Cerebellar cortex (tissue), 1 donor: ENCODE results near the gene FREM1.

Experiments used
- DNase-seq: peaks from one replicate; pipeline ENCODE4 v3.0.0-alpha.2; 2015; ENCODE audit warnings: low spot score

The FREM1 gene

GRCh38 chr9:14761584-14761983 lies 148.6 kb downstream of the FREM1 start:
- no peak for DNase-seq

DNA sequence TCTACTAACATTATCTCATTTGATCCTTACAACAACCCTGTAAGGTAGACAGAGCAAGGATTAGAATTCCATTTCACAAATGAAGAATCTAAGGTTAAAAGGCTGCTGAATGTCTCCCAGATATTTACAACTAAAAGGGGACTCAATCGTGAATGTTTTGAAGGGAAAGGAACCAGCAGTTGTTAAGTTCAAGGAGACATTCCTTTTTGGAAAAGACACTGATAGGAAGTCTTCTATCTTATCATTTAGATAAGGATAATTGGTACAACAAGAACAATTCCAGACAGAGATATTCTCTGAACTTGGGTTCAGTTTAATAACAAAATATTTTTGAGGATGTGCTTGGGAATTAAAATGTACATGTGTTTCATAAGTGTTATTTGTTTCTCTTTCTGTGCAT lies 150.2 kb downstream of the FREM1 start:
- no peak for DNase-seq

DNA sequence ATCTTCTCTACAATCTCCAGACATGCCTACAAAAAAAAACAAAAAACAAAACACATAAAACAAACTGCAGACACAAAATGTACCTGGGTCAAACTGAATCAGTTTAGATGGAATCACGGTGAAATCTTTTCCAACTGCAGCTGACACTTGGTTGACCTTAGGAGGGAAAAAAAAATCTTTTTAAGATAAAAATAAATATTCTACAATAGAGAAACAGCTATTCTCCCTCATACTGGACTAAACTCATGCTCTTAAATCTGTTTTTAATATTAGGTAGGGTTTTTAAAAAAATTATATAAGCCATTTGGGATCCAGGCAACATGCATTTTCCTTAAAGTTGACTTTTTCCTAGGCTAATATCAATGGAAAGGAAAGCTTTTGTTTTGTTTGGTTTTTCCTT lies 153.9 kb downstream of the FREM1 start:
- DNase-seq = no peak

DNA sequence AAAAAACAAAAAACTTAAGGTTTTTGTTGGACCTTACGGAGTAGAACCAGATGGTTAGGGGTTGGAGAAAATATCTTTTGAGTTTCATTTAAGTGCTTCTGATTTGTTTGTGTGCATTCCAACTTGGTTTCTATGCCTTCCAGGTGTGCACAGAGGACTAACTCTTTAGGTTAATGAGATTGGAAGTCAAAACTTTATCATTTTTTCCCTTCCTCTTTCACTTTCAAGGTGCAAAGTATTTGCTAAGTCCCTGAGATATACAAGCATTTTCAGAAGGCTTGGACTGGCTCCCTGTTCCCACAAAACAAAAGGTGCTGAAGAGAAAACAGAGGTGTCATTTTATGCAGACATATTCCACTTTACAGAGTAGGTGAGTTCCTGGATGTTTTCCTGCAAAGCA lies 157.4 kb downstream of the FREM1 start:
- no peak for DNase-seq

GRCh38 chr9:14752271-14752670 lies 158.0 kb downstream of the FREM1 start:
- peak; percentile 39 for DNase-seq

GRCh38 chr9:14750821-14751220 lies 159.4 kb downstream of the FREM1 start:
- no peak for DNase-seq

DNA sequence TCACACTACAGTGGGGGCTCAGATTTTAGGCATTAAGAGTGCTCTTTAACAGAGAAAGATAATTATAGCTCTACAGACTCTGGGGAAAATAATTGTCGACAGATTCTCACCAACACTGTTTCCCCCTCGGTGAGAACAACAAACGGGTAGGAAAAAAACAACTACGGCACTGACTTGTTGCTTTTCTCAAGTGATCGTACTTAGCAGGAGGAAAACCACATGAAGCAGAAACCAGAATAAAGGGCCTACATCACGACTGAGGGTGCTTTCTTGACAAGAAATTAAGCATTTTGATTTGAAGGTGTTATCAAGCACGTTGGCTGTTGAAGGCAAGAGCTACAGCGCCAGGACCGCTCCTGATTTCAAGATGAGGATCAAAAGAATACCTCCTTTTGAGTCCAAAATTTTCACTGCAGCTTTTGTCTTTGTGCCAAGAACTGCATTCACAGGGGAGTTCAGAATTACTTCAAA lies 160.5 kb downstream of the FREM1 start:
- peak; percentile 28 for DNase-seq

DNA sequence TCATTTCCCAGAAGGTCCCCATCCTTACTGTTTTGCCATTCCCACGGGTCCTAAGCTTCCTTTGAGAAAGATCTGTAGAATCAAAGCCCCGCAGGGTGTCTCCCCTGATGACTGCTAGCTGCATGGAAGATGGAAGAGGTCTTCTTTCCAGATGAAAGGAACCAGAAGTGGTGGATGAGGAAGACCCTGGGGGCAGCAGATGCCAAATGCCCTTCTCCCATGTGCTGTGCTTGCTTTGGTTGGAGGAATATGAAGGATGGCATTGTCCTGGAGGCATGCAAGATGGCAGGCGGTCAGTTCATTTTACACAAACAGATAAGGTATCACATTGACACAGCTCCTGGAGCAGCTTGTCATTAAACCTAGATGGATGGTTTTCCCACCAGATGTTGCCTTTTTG lies 161.9 kb downstream of the FREM1 start:
- no peak for DNase-seq

DNA sequence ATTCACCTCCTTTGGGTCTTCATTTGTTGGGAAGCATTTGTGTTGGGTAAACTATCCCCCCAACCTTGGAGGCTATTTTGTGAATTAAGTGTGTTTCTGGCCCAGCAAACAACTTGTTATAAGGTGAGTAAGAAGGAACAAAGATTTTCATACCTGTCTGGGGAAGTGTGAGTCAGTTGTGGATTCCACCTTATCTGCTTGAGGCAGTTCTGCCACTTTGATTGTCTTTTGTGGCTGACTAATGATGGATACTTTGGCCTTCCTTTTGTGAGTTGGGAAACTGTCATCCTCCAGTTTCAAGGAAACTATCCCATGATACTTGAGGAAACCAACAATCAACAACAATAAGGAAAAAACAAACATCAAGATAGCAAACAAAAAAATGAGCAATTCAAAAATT lies 163.1 kb downstream of the FREM1 start:
- DNase-seq = no peak

DNA sequence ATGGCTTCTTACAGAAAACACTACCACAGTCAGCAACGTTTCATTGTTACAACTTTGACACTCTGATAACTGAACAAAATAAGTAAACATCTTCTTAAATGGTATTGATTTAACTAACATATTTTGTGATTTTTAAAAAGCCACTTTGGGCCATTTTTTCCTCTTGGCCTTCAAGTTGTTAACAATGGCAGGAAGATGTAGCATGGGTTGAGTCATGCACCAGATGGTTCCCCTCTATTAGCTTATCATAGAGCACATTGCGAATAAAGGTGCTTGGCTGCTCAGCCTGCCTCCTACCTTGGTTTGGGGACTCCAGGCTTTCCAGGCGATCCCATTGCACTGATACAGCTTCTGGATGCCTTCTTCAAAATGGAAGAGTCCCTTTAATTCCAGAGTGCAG lies 163.6 kb downstream of the FREM1 start:
- no peak for DNase-seq

DNA sequence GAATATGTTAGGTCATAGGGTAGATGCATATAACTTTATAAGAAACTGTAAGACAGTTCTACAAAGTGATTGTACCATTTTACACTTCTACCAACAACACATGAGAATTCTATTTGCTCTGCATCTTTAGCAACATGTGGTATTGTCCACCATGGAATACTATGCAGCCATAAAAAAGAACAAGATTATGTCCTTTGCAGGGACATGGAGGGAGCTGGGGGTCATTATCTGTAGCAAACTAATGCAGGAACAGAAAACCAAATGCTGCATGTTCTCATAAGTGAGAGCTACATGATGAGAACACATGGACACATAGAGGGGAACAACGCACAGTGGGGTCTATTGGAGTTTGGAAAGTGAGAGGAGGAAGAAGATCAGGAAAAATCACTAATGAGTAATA lies 165.5 kb downstream of the FREM1 start:
- no peak for DNase-seq

DNA sequence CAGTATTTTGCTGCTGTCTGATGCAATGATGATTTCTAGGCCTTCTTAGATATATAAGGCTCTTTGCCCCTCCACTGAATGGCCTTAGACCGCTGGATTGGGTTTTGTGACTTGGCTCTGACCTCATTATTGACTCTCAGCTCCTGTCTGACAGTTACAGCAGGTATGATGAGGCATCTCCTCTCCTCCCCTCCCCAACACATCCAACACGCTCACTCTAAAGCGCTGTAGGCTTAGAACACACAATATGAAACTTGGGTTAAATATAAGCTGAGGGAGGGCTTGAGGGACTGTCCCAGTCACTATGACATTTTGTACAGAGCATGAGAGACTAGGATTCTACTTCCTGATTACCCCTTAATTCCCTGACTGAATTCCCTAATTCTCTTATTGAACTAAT lies 168.9 kb downstream of the FREM1 start:
- no peak for DNase-seq

DNA sequence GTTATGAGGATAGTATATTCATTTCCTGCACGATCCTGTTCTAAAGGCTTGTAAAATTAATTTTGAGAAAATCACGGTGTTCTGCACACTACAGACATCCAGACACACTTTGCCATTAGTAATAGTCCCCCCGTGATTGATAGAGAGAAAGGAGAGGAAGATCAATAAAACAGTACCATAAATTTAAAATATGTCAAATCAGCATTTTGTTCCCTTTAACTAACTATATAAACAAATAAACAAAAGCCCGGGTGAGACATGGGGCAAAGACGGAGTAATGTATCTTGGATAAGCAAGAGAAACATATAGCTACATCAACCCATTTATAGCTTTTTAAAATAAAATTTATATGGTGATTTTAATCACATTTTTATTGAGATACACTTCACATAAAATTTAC lies 177.1 kb downstream of the FREM1 start:
- DNase-seq = no peak

DNA sequence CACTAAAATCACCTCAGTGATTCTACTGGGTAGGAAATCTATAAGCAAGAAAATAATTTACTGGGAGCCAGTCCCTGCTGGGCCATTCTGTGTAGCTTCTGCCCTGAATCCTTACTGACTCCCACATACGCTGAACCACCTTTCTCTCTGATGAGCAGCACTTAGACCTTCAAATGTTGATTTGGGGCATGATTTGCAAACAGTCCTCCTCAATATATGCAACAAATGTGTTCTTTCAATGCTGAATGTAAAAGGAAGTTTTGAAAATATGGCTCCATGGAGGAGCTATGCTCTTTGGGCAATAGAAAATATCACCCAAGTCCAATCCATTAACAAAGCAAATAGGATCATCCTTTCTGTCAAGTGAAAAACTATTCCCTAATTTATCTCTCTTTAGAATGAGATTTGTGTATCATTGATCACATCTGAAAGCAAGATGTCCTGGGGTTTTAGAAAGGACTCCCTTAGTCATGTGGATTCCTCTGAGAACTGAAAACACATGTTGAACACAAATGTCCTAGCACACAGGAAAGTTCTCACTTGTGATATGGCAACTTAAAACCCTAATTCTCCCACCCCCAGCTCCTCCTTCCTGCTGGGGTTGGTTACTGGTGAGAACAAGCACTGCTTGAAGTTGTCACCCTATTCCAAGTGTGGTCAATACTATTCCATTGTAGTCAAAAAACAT lies 178.8 kb downstream of the FREM1 start:
- DNase-seq = no peak

GRCh38 chr9:14730461-14730898 lies 179.7 kb downstream of the FREM1 start:
- no peak for DNase-seq

DNA sequence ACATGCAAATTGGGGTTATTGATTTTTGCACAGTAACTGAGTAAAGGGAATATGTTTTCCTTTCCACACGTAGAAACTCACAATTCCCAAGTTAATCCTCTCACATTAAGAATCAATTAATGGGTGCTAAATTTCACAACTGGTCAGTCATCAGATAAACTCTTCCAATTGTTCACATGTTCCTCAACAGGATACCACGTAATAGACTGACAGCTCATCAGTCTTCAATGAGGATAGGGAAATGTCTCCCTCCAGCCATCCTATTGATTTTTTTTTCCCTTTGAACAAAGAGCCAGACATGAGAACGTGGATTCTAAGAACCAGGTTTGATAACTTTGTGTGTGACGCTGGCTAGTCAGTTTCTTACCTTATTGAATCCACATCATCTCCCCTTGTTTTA lies 186.9 kb downstream of the FREM1 start:
- no peak for DNase-seq

- peak; percentile 68 for DNase-seq
Measured at GRCh38 chr9:14722391-14723035, 187.7 kb downstream of the FREM1 start, which contains the start of gene CER1. Gene CER1 (minus strand): TSS chr9:14722733. CDS start chr9:14722672, 61 bp downstream.

DNA sequence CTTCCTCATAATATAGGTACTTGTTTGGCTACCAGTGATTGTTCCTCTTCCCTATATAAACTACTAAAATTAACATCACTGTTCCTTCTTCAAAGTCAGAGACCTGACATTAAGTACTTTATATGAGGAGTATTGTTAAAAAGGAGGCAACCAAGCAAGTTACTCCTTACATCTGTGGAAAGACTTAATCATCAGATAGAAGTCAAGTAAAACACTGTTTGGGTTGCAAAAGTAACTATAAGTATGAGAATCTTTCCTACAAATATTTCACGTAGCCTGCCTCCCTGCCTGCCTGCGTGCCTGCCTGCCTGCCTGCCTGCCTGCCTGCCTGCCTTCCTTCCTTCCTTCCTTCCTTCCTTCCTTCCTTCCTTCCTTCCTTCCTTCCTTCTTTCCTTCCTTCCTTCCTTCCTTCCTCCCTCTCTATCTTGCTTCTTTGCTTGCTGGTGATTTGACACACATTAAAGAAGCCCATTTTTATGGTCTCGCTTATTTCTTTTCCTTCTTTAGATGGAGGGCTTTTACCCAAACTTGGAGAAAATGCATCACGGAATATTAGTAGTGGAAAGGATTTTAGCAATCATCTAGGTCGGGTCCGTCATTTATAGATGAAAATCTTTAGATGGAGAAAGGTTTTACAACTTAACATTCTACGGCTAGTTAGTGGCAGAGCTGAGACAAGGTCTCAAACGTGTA lies 190.9 kb downstream of the FREM1 start:
- no peak for DNase-seq

GRCh38 chr9:14715102-14715501 lies 195.1 kb downstream of the FREM1 start:
- DNase-seq = no peak

DNA sequence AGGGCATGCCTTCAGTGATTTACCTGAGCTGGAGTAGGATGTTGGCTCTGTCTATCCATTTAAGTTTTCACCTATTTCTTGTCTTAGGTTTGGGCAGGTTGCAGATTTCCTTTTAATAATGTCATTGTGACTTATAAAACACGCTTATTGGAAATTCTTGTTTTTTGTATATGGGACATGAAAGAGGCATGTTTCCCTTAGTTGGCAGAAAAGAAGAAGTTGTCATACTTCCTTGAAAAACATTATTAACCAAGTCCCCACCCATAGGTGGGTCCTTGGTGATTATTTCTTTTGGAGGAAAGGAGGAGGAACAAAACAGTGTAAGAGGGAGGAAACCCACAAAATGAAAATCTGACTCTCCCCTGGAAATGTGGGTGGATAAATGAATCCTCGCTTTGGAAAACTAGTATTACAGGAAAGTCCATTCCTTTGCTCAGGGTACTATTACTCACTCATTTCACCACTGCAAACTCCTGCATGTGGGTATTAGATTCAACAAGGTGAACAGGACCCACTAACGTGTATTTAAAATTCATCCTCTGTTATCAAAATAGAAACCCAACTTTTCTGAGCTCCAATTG lies 197.0 kb downstream of the FREM1 start:
- no peak for DNase-seq

DNA sequence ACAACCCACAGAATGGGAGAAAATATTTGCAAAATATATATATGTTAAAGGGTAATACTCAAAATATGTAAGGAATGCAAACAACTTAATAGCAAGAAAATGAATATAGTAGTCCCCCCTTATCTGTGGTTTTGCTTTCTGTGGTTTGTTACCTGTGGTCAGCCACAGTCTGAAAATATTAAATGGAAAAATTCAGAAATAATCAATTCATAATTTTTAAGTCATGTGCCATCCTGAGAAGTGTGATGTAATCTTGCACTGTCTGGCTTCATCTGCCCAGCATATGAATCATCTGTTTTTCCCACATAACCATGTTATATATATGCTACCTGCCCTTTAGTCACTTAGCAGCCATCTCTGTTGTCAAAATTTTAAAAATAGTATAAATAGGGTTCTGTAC lies 199.4 kb downstream of the FREM1 start:
- DNase-seq = no peak

DNA sequence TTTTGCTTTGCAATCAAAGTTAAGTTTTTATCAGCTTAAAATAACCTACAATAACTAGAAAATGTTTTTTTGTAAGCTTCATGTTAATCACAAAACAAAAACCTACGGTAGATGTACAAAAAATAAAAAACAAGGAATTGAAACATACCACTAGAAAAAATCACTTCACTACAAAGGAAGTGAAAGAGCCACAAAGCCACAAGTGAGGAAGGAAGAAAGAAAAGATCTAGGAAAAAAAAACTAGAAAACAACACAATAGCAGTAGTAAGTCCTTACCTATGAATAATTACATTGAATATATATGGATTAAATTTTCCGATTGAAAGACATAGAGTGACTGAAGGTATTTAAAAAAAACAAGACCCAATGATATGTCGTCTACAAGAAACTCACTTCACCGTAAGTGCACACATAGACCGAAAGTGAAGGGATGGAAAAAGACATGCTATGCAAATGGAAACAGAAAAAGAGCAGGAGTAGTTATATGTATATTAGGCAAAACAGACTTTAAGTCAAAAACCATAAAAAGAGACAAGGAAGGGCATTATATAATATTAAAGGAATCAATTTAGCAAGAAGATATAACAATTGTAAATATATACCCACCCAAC lies 203.6 kb downstream of the FREM1 start:
- DNase-seq = no peak
